ENCODE measurements around the gene ZNF512B. TPM values are rescaled to one million over a fixed set of nuclear protein-coding genes. Genes with fewer than 3 reads are reported as not detected.

The ZNF512B gene
- total RNA-seq, 1 experiment from 2014 or later = 10.3 TPM

DNA sequence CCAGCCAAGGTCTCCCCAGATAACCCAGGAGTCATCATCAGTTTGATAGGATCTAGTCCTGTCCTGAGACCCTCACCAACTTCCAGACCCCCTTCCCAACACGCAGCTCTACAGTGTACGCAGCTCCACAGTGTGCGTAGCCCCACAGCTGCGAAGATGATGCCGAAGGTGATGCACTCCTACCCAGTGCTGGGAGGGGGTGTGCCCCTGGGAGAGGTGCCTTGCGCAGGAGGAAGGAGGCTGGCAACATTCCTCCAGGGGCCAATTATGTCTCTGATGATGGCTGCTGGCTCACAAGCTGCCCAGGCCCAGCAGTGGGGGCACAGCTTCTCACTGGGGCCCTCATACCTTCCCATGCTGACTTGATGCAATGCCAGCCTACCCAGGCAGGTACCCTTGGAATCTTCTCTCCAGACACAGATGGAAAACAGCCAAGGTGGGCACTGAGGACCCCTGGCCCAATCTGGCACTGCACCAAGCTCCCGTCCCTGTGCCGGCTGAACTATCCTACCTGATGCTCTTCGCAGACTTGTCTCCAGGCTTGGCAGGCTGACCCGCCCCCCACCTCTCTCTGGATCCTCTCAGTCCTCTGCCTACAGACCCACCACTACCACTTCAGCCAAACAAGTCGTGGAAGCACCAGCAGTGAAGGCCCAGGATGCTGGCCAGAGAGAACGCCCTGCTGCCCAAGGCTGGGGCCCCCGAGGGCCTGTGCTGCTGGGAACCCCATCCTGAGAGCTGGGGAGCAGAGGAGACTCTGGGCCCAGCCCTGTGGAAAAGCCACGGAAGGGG, 1.4 kb downstream of the ZNF512B start (continued):
- TF ChIP-seq REST (IDR thresholded peaks at IDR 0.05; ENCODE audit: low read depth) (no peak), ZNF274 (IDR thresholded peaks at IDR 0.05; ENCODE audit: low read depth, low read length) (no peak), YY1 (IDR thresholded peaks at IDR 0.05; ENCODE audit: extremely low read depth, insufficient replicate concordance, low read depth, low read length) (no peak), CEBPB (IDR thresholded peaks at IDR 0.05; ENCODE audit: low read depth) (no peak), EGR1 (IDR thresholded peaks at IDR 0.05; ENCODE audit: low read depth) (no peak)
- TF ChIP-seq, protein P1, sequence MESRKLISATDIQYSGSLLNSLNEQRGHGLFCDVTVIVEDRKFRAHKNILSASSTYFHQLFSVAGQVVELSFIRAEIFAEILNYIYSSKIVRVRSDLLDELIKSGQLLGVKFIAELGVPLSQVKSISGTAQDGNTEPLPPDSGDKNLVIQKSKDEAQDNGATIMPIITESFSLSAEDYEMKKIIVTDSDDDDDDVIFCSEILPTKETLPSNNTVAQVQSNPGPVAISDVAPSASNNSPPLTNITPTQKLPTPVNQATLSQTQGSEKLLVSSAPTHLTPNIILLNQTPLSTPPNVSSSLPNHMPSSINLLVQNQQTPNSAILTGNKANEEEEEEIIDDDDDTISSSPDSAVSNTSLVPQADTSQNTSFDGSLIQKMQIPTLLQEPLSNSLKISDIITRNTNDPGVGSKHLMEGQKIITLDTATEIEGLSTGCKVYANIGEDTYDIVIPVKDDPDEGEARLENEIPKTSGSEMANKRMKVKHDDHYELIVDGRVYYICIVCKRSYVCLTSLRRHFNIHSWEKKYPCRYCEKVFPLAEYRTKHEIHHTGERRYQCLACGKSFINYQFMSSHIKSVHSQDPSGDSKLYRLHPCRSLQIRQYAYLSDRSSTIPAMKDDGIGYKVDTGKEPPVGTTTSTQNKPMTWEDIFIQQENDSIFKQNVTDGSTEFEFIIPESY (IDR thresholded peaks at IDR 0.05; ENCODE audit: extremely low read depth, insufficient replicate concordance, low read length) = no peak

Measured in HCT116 (cell line).